Retinal pigment epithelial cell (primary cell): ENCODE measurements around the gene IFI27.

Experiments
- DNase-seq: peaks from one replicate; pipeline ENCODE4 v3.0.0-alpha.2; 2010; ENCODE audit warnings: low read depth
- H3K4me3 ChIP-seq: 2 replicates; pipeline ENCODE4 v1.5.1; 2011; ENCODE audit warnings: mild to moderate bottlenecking, low read length, control low read depth, moderate library complexity
- CTCF ChIP-seq: conservative IDR thresholded peaks from 2 replicates; pipeline ENCODE4 v1.5.1; 2011; ENCODE audit warnings: low read depth, low read length, control low read depth, inconsistent platforms

IFI27 gene

GRCh38 chr14:94129111-94129757, 18.7 kb downstream of the IFI27 start, which contains the start of gene IFI27L2:
TSS of gene IFI27L2 (minus strand) at chr14:94129604. CDS start at chr14:94129564, 40 bp downstream.
- peak within 1 kb of the TSS; percentile 68 for H3K4me3 ChIP-seq
- peak; percentile 28 for TF ChIP-seq CTCF
- peak; percentile 20 for DNase-seq

GRCh38 chr14:94129758-94130414, 19.4 kb downstream of the IFI27 start:
- H3K4me3 ChIP-seq: peak overlapping the region; percentile 68
- no peak for TF ChIP-seq CTCF
- DNase-seq: no peak

GRCh38 chr14:94132285-94132887, 21.9 kb downstream of the IFI27 start:
- peak; percentile 82 for TF ChIP-seq CTCF
- DNase-seq: no peak
- no peak overlapping the region for H3K4me3 ChIP-seq

GRCh38 chr14:94135476-94135875, 24.9 kb downstream of the IFI27 start:
- no peak for TF ChIP-seq CTCF
- no peak for DNase-seq
- no peak overlapping the region for H3K4me3 ChIP-seq

GRCh38 chr14:94136575-94137331, 26.2 kb downstream of the IFI27 start:
- H3K4me3 ChIP-seq: no peak overlapping the region
- DNase-seq: peak; percentile 34
- TF ChIP-seq CTCF: peak; percentile 96

GRCh38 chr14:94138251-94138650, 27.7 kb downstream of the IFI27 start:
- no peak overlapping the region for H3K4me3 ChIP-seq
- TF ChIP-seq CTCF: no peak
- DNase-seq: no peak
